Measurements from ENCODE around the gene KRT17. TPM values are rescaled to one million over a fixed set of nuclear protein-coding genes. Genes with fewer than 3 reads are reported as not detected.
A peak's percentile ranks its signal among the peaks of the same experiment; 100 is the strongest.

Gene KRT17
- total RNA-seq, 6 donors from 2014 or later = 0.78 to 33.3 (median 18.0) TPM

GRCh38 chr17:41575336-41575735 lies 49.0 kb downstream of the KRT17 start:
- H3K36me3 ChIP-seq = no peaks in the 10 kb centered on the region
- H3K9me3 ChIP-seq = no peaks in the 10 kb centered on the region
- H3K4me1 ChIP-seq = peaks cover 0 to 3% (median 0%) of the 10 kb centered on the region in 4 donors
- no peak overlapping the region for H3K27ac ChIP-seq
- ATAC-seq (ENCODE audit: low FRiP score in 2 of 2) = no peak
- H3K4me3 ChIP-seq = no peak overlapping the region
- H3K27me3 ChIP-seq = no peaks in the 10 kb centered on the region
- DNase-seq = no peak
- 49 to 64% methylated on average over 3 of the region's 3 CpGs for WGBS, 2 donors
- no peak for TF ChIP-seq EP300 (IDR thresholded peaks at IDR 0.05)
- no peak for TF ChIP-seq POLR2A (IDR thresholded peaks at IDR 0.05)
- TF ChIP-seq, protein P1, sequence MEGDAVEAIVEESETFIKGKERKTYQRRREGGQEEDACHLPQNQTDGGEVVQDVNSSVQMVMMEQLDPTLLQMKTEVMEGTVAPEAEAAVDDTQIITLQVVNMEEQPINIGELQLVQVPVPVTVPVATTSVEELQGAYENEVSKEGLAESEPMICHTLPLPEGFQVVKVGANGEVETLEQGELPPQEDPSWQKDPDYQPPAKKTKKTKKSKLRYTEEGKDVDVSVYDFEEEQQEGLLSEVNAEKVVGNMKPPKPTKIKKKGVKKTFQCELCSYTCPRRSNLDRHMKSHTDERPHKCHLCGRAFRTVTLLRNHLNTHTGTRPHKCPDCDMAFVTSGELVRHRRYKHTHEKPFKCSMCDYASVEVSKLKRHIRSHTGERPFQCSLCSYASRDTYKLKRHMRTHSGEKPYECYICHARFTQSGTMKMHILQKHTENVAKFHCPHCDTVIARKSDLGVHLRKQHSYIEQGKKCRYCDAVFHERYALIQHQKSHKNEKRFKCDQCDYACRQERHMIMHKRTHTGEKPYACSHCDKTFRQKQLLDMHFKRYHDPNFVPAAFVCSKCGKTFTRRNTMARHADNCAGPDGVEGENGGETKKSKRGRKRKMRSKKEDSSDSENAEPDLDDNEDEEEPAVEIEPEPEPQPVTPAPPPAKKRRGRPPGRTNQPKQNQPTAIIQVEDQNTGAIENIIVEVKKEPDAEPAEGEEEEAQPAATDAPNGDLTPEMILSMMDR (IDR thresholded peaks at IDR 0.05) = no peak
- TF ChIP-seq POLR2AphosphoS5 (IDR thresholded peaks at IDR 0.05) = no peak

DNA sequence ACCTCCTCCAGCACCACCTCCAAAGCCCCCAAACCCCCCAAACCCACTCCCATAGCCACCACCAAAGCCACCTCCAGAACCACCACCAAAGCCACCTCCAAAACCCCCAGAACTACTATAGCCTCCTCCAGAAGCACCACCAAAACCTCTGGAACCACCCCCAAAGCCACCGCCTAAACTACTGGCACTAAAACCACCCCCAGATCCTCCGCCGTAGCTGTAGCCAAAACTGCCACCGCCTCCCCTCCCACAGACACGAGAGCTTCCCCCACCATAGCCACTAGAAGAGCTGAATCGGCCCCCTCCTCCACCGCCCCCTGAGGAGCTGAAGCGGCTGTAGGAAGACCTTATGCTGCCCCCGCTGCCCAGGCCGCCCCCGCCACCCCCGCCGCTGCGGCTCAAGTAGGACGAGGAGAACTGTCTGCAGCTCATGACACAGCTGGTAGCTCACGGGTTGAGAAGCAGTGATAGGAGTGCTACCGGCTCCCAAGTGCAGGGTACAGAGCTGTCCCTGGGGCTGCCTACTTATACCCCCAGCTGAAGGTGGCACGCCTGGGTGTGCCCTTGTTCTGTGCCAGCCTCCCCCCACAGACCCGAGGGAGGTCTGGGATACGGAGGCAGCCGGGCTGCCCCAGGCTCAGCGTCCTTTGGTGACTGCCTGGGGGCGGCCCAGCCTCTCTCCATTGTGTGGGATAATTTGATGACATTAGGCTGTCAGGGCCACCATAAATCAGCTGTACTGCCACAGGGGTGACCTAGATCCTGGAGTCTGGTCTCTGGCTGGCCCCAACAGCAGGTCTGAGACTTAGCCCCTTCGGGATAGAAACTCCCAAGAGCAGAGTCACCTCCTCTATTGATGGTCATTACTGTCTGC lies 52.6 kb downstream of the KRT17 start, which contains the start of gene KRT9:
KRT9 (minus strand) TSS at position 499 of the 874 bp plus-strand sequence; CDS start at position 432, 67 bp downstream.
- Histone ChIP-seq H3K9me3 (peaks cover 0 to 6% (median 0%) of the 10 kb centered on the region in 4 donors), H3K27ac (no peak within 1 kb of the TSS), H3K4me1 (no peaks in the 10 kb centered on the region), H3K4me3 (no peak within 1 kb of the TSS), H3K27me3 (no peaks in the 10 kb centered on the region), H3K36me3 (no peaks in the 10 kb centered on the region)
- WGBS, 2 donors = 64 to 68% methylated on average over 8 to 24 of the region's 24 CpGs
- no peak for DNase-seq
- TF ChIP-seq, protein P1 (IDR thresholded peaks at IDR 0.05) = no peak
- TF ChIP-seq POLR2A (IDR thresholded peaks at IDR 0.05) (no peak), POLR2AphosphoS5 (IDR thresholded peaks at IDR 0.05) (no peak), EP300 (IDR thresholded peaks at IDR 0.05) (no peak)
- peak in 1 of 2 donors; percentile 18 for ATAC-seq (ENCODE audit: low FRiP score in 2 of 2)

Other genes starting within 250 kb of the KRT17 start
- not detected for gene KRT34, start 242.3 kb downstream of the KRT17 start, total RNA-seq
- not detected for gene KRT31, start 227.0 kb downstream of the KRT17 start, total RNA-seq
- gene KRT37, start 200.0 kb downstream of the KRT17 start, total RNA-seq = not detected
- gene KRT38, start 183.6 kb downstream of the KRT17 start, total RNA-seq = not detected
- gene KRT32, start 157.2 kb downstream of the KRT17 start, total RNA-seq = not detected
- not detected for gene KRT35, start 143.4 kb downstream of the KRT17 start, total RNA-seq
- gene KRT36, start 134.7 kb downstream of the KRT17 start, total RNA-seq = not detected
- 10 to 100 TPM in 1 of 6 donors, 1 to 10 TPM in 5; 1.0 to 12.1 (median 7.2) TPM for gene KRT13, start 119.0 kb downstream of the KRT17 start, total RNA-seq
- gene KRT15, start 105.7 kb downstream of the KRT17 start, total RNA-seq = 10 to 100 TPM; 10.5 to 57.9 (median 19.2) TPM
- gene KRT19, start 96.3 kb downstream of the KRT17 start, total RNA-seq = 1,000 to 10,000 TPM in 1 of 6 donors, 100 to 1,000 TPM in 5; 235 to 1,101 (median 666) TPM
- not detected for gene KRT9, start 52.5 kb downstream of the KRT17 start, total RNA-seq
- gene KRT14, start 37.7 kb downstream of the KRT17 start, total RNA-seq = not detected
- not detected for gene KRT16, start 11.8 kb downstream of the KRT17 start, total RNA-seq
- gene EIF1, start 64.3 kb upstream of the KRT17 start, total RNA-seq = 100 to 1,000 TPM; 109 to 998 (median 405) TPM
- gene GAST, start 87.8 kb upstream of the KRT17 start, total RNA-seq = not detected
- gene HAP1, start 110.1 kb upstream of the KRT17 start, total RNA-seq = 1 to 10 TPM in 1 of 6 donors, under 1 TPM in 3, not detected in 2; 0.14 to 1.0 (median 0.59) TPM
- 100 to 1,000 TPM; 120 to 241 (median 143) TPM for gene JUP, start 162.1 kb upstream of the KRT17 start, total RNA-seq
- 10 to 100 TPM in 2 of 6 donors, 1 to 10 TPM in 4; 5.8 to 26.2 (median 8.9) TPM for gene P3H4, start 187.4 kb upstream of the KRT17 start, total RNA-seq
- 10 to 100 TPM in 5 of 6 donors, 1 to 10 TPM in 1; 8.9 to 59.7 (median 29.3) TPM for gene FKBP10, start 188.4 kb upstream of the KRT17 start, total RNA-seq
- 10 to 100 TPM; 35.1 to 61.8 (median 37.5) TPM for gene NT5C3B, start 211.7 kb upstream of the KRT17 start, total RNA-seq
- 1 to 10 TPM in 1 of 6 donors, under 1 TPM in 2, not detected in 3; 0.17 to 1.1 (median 0.37) TPM for gene KLHL10, start 213.2 kb upstream of the KRT17 start, total RNA-seq
- 10 to 100 TPM; 13.3 to 25.2 (median 15.5) TPM for gene KLHL11, start 240.8 kb upstream of the KRT17 start, total RNA-seq